HepG2 (cell line): ENCODE data around the gene ADAT3. TPM values are rescaled to one million over a fixed set of nuclear protein-coding genes. Genes with fewer than 3 reads are reported as not detected.

Experiments
- ATAC-seq: fragments of 200-7000 bp; cut with Tn5 transposase; 3 replicates; pipeline ENCODE4 v1.9.1; 2020; ENCODE audit warnings: mild to moderate bottlenecking, moderate library complexity
- BruUV-seq: library from RNA; stranded (reverse); fragments of 400-500 nt; replicated peaks from 2 replicates; lab custom pipeline; 2021; lab: Mats Ljungman, UMichigan
- CTCF ChIA-PET: fragments of 300-600 bp; formaldehyde crosslinking; extraction: SDS; loops from one replicate; lab custom pipeline; 2021; ENCODE audit warnings: low total read pairs, inconsistent platforms, low intra/inter-chr PET ratio; lab: Yijun Ruan, JAX
- POLR2A ChIA-PET: fragments of 350-600 bp; sonication (Branson Sonifier 250); formaldehyde crosslinking; loops from one replicate; lab custom pipeline; 2020; ENCODE audit warnings: antibody characterized with exemption, inconsistent platforms; lab: Yijun Ruan, JAX
- DNase-seq: peaks from one replicate; pipeline ENCODE4 v3.0.0-alpha.2; 2015; ENCODE audit warnings: low spot score
- FAIRE-seq: peaks from 3 replicates; lab custom pipeline; 2011; peaks lifted over from hg19 to GRCh38; lab: Jason Lieb, UNC
- H2AFZ ChIP-seq: one replicate; pipeline ENCODE4 v1.6.1; 2011; ENCODE audit warnings: low read length, inconsistent platforms
- H3K27ac ChIP-seq: fragments of 300-600 bp; 3 replicates; pipeline ENCODE4 v1.8.0; 2011; ENCODE audit warnings: mixed run types, mild to moderate bottlenecking, mixed read lengths, low read length, inconsistent platforms; ENCODE audit not compliant: insufficient read depth; ENCODE audit errors: extremely low read length
- H3K27me3 ChIP-seq, 2 experiments: fragments of 200-600 bp in 1 of 2; 2 replicates in 1 of 2; 3 replicates in 1 of 2; pipeline versions ENCODE4 v1.6.0 to v1.8.0; 2011; ENCODE audit warnings: low read length in 2 of 2, mild to moderate bottlenecking in 2 of 2, moderate library complexity in 2 of 2, inconsistent platforms in 1 of 2; ENCODE audit not compliant: insufficient read depth in 2 of 2, control insufficient read depth in 1 of 2
- H3K36me3 ChIP-seq, 2 experiments: fragments of 200-600 bp in 1 of 2; replicated peaks in 1 of 2; 2 replicates in 1 of 2; 3 replicates in 1 of 2; pipeline versions ENCODE4 v1.5.1 to v1.8.0; 2011; ENCODE audit warnings: low read length in 2 of 2, inconsistent platforms in 1 of 2; ENCODE audit not compliant: insufficient read depth in 2 of 2, control insufficient read depth in 1 of 2
- H3K4me1 ChIP-seq: 2 replicates; pipeline ENCODE4 v1.5.1; 2012; ENCODE audit warnings: low read length, inconsistent platforms; ENCODE audit not compliant: insufficient read depth
- H3K4me2 ChIP-seq: 2 replicates; pipeline ENCODE4 v1.6.0; 2011; ENCODE audit warnings: low read depth, low read length, inconsistent platforms
- H3K4me3 ChIP-seq, 3 experiments: fragments of 200-600 bp in 1 of 3; sonication (generic), shearing (Covaris generic) in 1 of 3; replicated peaks in 1 of 3; 2 replicates each; pipeline ENCODE4 v1.5.1; 2011 to 2016; ENCODE audit warnings: low read length in 3 of 3, inconsistent platforms in 2 of 3, low read depth in 2 of 3, mild to moderate bottlenecking in 2 of 3, control low read depth in 1 of 3, mixed read lengths in 1 of 3; ENCODE audit not compliant: insufficient read depth in 1 of 3
- H3K79me2 ChIP-seq: one replicate; pipeline ENCODE4 v1.6.1; 2011; ENCODE audit warnings: low read length, inconsistent platforms; ENCODE audit not compliant: insufficient read depth
- H3K9ac ChIP-seq: 2 replicates; pipeline ENCODE4 v1.6.0; 2011; ENCODE audit warnings: mild to moderate bottlenecking, low read depth, low read length, inconsistent platforms; ENCODE audit not compliant: insufficient read depth
- H3K9me3 ChIP-seq: 2 replicates; pipeline ENCODE4 v1.5.1; 2012; ENCODE audit warnings: mild to moderate bottlenecking, low read length
- H4K20me1 ChIP-seq: 2 replicates; pipeline ENCODE4 v1.6.0; 2011; ENCODE audit warnings: inconsistent platforms, mild to moderate bottlenecking, low read length, moderate library complexity; ENCODE audit not compliant: insufficient read depth
- AGO2 ChIP-seq: fragments of 200-400 bp; formaldehyde crosslinking; optimal IDR thresholded peaks from 2 replicates; pipeline ENCODE3; 2017; ENCODE audit warnings: mild to moderate bottlenecking, low read depth, low read length, moderate library complexity
- MED1 ChIP-seq: sonication (generic); formaldehyde crosslinking; IDR thresholded peaks from 2 replicates; pipeline ENCODE4 v1.4.0; 2020; ENCODE audit warnings: missing genetic modification reagents
- MEIS1 ChIP-seq: sonication (generic); formaldehyde crosslinking; IDR thresholded peaks from 2 replicates; pipeline ENCODE4 v1.9.0; 2021; ENCODE audit warnings: mild to moderate bottlenecking, missing genetic modification reagents, moderate library complexity, borderline replicate concordance
- TBX2 ChIP-seq: sonication (generic); formaldehyde crosslinking; IDR thresholded peaks from 2 replicates; pipeline ENCODE4 v1.5.0; 2020; ENCODE audit warnings: missing genetic modification reagents, mild to moderate bottlenecking, borderline replicate concordance
- ZBTB33 ChIP-seq: sonication (generic); formaldehyde crosslinking; IDR thresholded peaks from 2 replicates; pipeline ENCODE4 v1.4.0; 2020; ENCODE audit warnings: missing genetic modification reagents
- WGBS: methylation state at CpG from one replicate; pipeline ENCODE4 v1.1.6; 2017; ENCODE audit warnings: low lambda C conversion rate; 5-methylcytosine and 5-hydroxymethylcytosine counted together
- in situ Hi-C: cut with HindIII; loops from 2 replicates; pipeline ENCODE4 v1.10.0; 2017; ENCODE audit warnings: low pct_unique_long_range_greater_than_20kb; ENCODE audit not compliant: extremely low pct_ligation_motif_present
- intact Hi-C: fragments of 100-400 bp; cut with micrococcal nuclease; formaldehyde crosslinking; loops from one replicate; pipeline ENCODE4 v1.10.0; 2022; ENCODE audit not compliant: unreplicated experiment
- polyA plus RNA-seq, 8 experiments: library from polyadenylated mRNA; depleted of rRNA in 3 of 8; stranded (reverse) in 7 of 8; unstranded in 1 of 8; fragments of >200 nt; fragmentation: Illumina TruSeq in 4 of 8; extraction: Trizol in 4 of 8; gene quantifications; 2 replicates each; pipeline versions ENCODE4 v1.2.1 to v1.2.3, GENCODE V29; 2011 to 2016; ENCODE audit warnings: low read depth in 4 of 8, missing spikeins in 1 of 8, mixed read lengths in 1 of 8; ENCODE audit not compliant: insufficient read depth in 1 of 8
- total RNA-seq, 5 experiments: library from RNA; depleted of rRNA; stranded (reverse); fragments of >200 nt; fragmentation: Illumina TruSeq; extraction: Trizol; gene quantifications; 2 replicates each; pipeline ENCODE4 v1.2.3, GENCODE V29; 2016; ENCODE audit warnings: low read depth in 1 of 5

Gene ADAT3
- total and polyA plus RNA-seq, 2 of the 13 experiments (the other 11 are each of a cell fraction or from before 2014, with no cell fraction given) = 0.95 to 3.5 TPM

GRCh38 chr19:1909761-1910080 lies 4.5 kb downstream of the ADAT3 start:
- POLR2A ChIA-PET = no interaction called here
- CTCF ChIA-PET = no interaction called here

GRCh38 chr19:1910177-1910576 lies 5.0 kb downstream of the ADAT3 start:
- H3K27me3 ChIP-seq = no peaks in the 10 kb centered on the region; a peak in 1 of 5 replicates
- ChIA-PET POLR2A (no interaction called here), CTCF (no interaction called here)
- H4K20me1 ChIP-seq = peaks cover 6% of the 10 kb centered on the region; the same call in 1 of the 2 replicates
- DNase-seq = no peak
- intact Hi-C loops = no loop called here
- H3K9me3 ChIP-seq = no peaks in the 10 kb centered on the region
- TF ChIP-seq TBX2 (no peak), ZBTB33 (peak; percentile 74; the same call in 1 of the 2 replicates), MED1 (CRISPR knock-in tag) (no peak)
- TF ChIP-seq, all 625 proteins: peak for 1
- FAIRE-seq (no peak), ATAC-seq (no peak)
- peaks cover 56% of the 10 kb centered on the region for H3K79me2 ChIP-seq
- H3K4me3 ChIP-seq = no peak overlapping the region
- no peak overlapping the region for H3K27ac ChIP-seq
- WGBS = 96% methylated on average over 8 of the region's 10 CpGs
- no peak overlapping the region for H2AFZ ChIP-seq
- H3K4me2 ChIP-seq = no peak overlapping the region
- no peak overlapping the region for H3K9ac ChIP-seq
- peaks cover 40% of the 10 kb centered on the region for H3K4me1 ChIP-seq
- no TSS peak for BruUV-seq
- H3K36me3 ChIP-seq = peaks cover 5 to 17% of the 10 kb centered on the region in 2 experiments; a peak in 3 of 5 replicates
- in situ Hi-C loops = no loop called here

More at GRCh38 chr19:1909761-1910080, 4.5 kb downstream of the ADAT3 start:
- Histone ChIP-seq H3K4me3 (no peak overlapping the region), H3K4me1 (peaks cover 43% of the 10 kb centered on the region), H3K9ac (no peak overlapping the region), H3K4me2 (no peak overlapping the region), H3K36me3 (peaks cover 4 to 17% of the 10 kb centered on the region in 2 experiments; a peak in 3 of 5 replicates), H3K79me2 (peaks cover 56% of the 10 kb centered on the region), H3K27me3 (no peaks in the 10 kb centered on the region; a peak in 1 of 5 replicates), H3K27ac (no peak overlapping the region), H2AFZ (no peak overlapping the region), H4K20me1 (peaks cover 6% of the 10 kb centered on the region; the same call in 1 of the 2 replicates), H3K9me3 (no peaks in the 10 kb centered on the region)
- intact Hi-C loops (no loop called here), in situ Hi-C loops (no loop called here)
- FAIRE-seq = no peak
- no TSS peak for BruUV-seq
- DNase-seq = no peak
- TF ChIP-seq AGO2 = peak; percentile 42
- no peak for TF ChIP-seq MEIS1 (CRISPR knock-in tag)
- ATAC-seq = no peak
- no CpG with 5 or more reads among the region's 10 CpGs for WGBS
